Renal cortex interstitium (tissue), 15 donors: ENCODE data around the gene SNCB. TPM values are rescaled to one million over a fixed set of nuclear protein-coding genes. Genes with fewer than 3 reads are reported as not detected.
A peak's percentile ranks its signal among the peaks of the same experiment; 100 is the strongest.

Experiments used
- DNase-seq, 11 donors: peaks; one replicate each; pipeline ENCODE4 v3.0.0-alpha.2; 2013; ENCODE audit warnings: low read depth in 9 of 11, low spot score in 4 of 11; ENCODE audit errors: extremely low read depth in 1 of 11
- long read RNA-seq, 16 experiments: transcript quantifications; one replicate each; lab custom pipeline, GENCODE V29; 2026
- polyA plus RNA-seq, 3 donors: library from polyadenylated mRNA; unstranded; fragments of 120-200 nt; gene quantifications; one replicate each; pipeline ENCODE4 v1.2.1, GENCODE V29; 2013; ENCODE audit not compliant: insufficient read length in 3 of 3

The SNCB gene
- under 1 TPM in 1 of 3 donors, not detected in 2; 0.42 TPM for polyA plus RNA-seq
- long read RNA-seq, donor 1: 0 reads
- long read RNA-seq, donor 2: 0 reads
- long read RNA-seq, donor 3: 0 reads
- long read RNA-seq, donor 4: 0 reads
- long read RNA-seq, donor 5: 0 reads
- long read RNA-seq, donor 6: 0 reads
- long read RNA-seq, donor 7: 0 reads
- long read RNA-seq, donor 8: 0 reads
- long read RNA-seq, donor 9: 0 reads
- long read RNA-seq, donor 10: 0 reads
- long read RNA-seq, donor 11: 0 reads
- long read RNA-seq, donor 12: 0 reads
- long read RNA-seq, donor 13: 0 reads
- long read RNA-seq, donor 14: 0 reads
- long read RNA-seq, donor 15: 0 reads
- long read RNA-seq, donor 16: 0 reads

DNA sequence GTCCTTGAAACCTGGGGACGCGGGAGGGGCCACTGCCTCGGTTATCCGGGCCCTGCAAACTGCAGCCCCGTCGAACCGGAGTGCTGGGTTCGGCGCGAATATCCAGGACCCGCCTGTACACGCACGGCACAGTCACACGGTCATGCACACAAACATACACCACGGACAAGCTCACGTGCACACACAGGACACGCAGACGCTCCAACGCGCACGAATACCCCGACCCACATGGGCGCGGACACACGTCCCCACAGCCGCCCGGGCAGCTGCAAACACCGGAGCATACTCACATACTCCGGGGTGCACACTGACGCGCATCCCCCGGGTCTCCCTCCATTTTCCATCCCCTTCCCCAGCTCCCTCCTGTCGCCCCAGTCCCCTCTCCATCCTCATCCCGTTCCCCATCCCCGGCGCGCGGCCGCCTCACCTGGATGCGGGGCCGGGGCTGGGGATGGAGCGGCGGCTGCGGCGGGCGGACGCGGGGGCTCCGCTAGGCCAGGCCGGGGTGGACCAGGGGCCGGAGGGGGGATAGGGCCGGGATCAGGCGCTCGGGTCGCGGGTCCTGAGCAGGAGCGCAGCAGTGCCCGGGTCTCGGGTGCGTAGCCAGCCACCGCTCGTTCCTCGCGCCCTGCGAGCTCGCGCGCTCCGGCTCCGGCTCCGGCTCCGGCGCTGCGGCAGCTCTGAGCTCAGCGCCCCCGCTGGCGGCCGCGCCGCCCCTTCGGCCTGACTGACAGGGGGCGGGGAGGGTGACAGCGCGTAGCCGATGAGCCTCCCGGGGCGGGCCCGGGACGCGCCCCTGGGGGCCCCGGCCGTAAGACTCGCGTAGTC is at the start of gene SNCB, which contains the start of gene EIF4E1B:
SNCB (minus strand) TSS at position 682 of the 828 bp plus-strand sequence. CDS start 880 bp downstream, outside the sequence.
EIF4E1B (plus strand) TSS at position 823 of the 828 bp plus-strand sequence. CDS start 12,113 bp downstream, outside the sequence.
- DNase-seq: peak in 5 of 11 donors; percentile 5 to 49 (median 33)

DNA sequence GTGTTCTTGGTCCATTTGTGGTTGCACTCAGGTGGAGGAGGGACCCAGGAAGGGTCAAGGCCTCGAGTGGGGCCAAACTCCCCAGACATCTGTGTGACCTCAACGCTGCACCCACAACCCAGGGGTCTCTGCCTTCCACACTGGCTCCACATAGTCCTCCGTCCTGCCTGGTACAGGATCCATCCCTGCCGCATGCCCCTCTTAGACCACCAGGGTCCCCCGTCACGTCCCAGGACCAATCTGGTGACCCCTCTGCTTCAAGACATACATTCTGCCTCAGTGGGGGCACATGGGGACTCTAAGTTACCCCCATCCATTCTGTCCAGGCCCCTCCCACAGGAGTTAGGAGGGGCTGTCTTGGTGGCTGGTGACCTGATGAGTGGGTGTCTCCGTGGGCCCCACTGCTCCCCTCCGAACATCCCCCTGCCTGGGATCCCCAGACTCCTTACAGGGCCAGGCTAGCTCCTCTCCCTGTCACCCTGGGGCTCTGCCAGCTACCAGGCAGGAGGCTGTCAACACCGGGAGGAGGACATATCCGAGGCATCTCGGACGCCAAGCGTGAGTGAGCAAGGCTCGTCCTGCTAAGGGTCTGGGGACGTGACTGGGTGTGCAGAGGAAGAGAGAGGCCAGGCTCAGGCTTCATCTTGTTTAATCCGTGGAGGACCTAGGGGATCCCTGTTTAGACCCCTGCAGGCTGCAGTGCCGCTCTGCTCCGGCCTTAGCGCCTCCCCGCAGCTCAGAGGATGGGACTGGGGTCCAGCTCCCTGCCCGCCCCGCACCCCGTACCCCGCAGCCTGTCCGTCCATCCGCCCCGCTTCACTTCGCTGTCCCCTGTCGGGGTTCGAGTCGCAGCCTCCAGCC is 49.3 kb upstream of the SNCB start:
- no peak for DNase-seq

DNA sequence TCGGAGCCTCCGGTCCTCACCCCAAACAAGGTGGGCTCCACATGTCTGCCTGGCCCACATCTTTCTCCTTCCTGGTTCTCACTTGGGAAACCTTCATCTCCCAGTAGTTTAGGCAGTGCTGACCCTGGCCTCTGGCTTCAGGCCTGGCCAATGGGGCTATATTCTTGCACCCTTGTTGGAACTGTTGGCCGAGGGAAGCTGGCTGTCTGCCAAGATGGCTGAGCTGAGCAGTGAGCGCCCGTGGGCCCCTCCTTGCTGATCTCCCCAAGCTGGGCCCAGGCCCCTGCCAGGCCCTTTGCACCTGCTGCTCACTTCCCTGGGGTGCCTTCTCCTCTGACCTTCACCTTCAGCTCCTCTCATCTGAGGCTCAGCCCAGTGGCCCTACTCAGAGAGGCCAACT is 48.2 kb upstream of the SNCB start:
- DNase-seq: no peak

DNA sequence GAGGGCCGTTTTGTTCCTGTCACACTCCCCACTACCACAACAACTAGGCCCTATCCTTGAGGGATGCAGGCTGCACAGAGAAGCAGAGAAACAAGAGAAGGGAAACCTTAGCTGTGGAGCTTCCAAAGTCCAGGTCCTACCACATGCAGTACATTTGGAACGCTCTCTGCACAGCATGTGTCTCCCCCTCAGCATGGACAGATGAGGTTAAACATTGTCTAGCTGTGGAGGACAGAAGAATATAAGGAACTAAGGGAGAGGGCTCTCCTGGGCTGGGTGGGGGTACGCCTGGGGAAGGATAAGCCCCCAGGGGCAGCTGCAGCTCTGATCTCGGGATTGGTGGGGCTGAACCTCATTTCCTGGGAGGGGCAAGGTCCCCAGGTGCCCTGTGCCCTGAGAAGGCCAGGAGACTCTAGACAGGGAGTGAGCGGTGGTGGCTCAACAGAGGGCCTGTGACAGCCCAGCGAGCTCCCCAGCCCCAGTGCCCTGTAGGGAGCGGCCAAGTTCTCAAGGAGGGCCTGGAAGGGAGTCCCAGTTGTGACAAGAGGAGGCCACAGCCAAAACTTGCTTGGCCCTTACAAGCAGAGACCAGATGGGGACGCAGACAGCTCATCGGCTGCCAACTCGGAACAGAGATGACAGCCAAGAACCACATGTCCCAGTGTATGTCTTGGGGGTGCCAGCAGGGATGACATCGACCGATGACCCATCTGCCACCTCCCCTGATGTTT is 47.0 kb upstream of the SNCB start:
- DNase-seq: no peak

DNA sequence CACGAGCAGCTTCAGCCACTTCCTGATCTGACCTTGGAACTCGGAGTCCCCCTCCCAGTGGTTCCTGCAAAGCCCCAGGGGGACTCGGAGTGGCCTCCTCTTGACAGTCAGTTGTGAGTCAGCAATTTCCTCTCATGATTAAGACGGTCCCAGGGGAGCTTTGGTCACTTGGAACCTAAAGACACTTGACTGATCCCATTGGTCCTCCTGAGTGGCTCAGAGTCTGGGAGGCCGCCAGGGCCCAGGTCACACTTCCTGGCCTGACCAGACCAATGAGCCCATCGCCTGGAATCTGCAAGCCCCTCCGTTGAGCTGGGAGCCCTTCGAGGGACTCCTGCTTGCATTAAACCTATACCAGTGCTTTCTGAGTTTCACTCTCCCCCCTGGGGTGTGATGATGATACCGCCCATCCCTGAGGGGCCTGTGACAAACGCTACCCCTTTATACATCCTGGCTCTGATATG is 46.1 kb upstream of the SNCB start:
- DNase-seq: no peak

DNA sequence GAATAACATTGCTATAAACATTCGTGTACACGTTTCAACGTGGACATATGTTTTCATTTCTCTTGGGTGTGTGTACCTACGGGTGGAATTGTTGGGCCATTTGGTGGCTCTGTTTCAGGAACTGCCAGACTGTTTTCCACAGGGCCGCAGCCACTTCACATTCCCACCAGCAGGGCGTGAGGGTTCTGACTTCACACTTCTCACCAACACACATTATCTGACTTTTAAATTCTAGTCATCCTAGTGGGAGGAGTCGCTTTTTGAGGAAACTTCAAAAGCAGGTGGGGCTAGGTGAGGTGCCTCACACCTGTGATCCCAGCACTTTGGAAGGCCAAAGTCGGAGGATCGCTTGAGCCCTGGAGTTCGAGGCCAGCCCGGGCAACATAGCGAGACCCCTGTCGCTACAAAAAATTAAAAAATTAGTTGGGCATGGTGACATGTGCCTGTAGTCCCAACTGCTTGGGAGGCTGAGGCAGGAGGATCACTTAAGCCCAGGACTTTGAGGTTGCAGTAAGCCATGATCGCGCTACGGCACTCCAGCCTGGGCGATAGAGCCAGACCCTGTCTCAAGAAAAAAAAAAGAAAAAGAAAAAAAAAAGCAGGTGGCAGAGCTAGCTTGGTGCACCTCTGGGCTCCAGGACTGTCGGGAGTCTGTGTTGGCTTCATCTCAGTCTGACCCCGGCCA is 45.5 kb upstream of the SNCB start:
- no peak for DNase-seq

DNA sequence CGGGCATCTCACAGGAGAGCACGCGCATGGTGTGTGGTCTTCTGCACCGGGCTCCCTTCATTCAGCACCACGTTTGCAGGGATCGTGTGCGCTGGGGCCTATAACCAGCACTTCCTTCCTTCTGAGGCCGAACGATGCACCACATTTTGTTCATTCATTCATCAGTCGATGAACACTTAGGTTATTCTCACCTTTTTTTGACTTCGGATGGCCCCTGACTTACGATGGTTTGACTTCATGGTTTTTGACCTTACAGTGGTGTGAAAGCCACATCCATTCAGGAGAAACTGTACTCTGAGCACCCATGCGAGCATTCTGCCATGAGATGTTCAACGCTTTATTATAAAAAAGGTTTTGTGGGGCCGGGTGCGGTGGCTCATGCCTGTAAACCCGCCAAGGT is 44.5 kb upstream of the SNCB start:
- no peak for DNase-seq

DNA sequence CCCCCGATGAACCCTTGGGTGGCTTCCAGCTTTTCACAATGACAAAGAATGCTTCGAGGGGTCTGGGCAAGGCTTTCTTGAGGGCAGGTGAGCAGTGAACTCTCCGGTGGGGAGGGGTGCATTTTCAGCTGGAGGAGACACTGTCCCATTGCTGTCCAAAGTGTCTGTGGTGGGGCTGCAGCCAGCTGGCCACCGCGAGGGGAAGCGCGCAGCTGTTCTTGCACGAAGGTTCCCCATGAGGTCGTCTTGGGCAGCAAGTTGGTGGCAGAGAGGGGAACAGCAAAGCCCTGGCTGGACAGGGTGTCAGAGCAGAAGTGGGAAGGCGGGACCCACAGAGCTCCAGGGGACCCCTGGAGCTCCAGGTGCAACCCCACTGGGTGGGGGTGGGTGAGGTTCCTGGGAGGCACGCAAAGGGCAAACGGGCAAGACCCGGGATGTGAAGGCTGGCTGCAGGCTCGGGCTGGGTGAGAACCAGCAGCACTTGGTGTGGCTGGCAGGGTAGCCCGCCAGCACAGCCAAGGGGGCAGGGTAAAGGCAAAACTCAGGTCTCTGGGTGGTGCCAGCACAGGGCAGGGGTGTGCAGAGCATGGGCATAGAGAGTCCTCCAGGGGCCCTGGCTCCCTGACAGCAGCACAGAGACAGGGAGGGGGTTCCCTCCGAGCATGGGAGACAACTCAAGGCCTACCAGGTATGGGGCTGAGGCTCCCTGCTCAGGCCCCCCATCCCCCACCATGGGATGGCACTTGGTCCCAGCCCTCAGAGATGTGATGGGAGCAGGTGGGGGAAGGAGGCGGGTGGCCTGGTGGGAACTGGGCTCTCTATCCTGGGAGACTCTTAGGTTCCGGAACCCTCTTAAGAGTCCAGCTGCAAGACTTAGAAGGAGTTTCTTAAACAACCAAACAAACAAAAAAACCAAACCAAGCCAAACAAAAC is 43.6 kb upstream of the SNCB start:
- no peak for DNase-seq

DNA sequence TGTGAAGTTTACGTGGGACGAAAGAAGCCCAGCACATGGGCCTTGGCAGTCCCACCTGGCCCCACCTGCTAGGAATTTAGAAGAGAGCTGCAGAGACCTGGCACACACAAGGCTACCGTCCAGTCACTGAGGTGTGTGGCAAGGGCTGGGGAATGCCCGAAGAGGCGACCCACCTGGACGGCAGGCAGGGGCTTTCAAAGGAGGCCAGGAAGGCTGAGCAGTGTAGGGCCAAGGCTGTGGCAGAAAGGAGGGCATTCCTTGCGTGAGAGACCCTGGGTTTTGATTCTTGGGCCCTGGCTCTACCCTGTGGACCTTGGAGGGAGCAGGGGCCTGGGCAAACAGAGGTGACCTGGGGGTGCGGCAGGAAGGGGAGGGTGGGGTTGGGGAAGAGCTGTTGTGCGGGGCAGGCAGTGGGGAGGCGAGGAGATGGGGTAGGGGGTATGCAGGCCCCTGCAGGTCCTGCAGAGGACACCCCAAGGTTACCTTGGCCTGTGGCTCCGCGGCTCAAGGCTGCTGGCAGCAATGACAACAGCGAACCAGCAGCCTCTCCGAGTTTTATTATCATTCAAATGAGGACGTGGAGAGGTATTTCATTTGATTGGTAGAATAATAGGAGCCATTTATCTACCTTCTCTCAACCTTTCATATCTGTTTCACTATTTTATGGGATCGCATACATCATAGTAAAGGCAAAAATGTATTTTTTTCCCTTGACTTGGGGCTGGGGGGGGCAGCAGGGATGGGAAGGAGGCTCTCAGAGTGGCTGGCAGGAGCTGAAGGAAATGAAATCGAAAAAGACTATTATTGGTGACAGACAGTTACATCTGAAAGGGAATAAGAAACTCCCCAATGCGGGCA is 41.8 kb upstream of the SNCB start:
- DNase-seq: no peak

DNA sequence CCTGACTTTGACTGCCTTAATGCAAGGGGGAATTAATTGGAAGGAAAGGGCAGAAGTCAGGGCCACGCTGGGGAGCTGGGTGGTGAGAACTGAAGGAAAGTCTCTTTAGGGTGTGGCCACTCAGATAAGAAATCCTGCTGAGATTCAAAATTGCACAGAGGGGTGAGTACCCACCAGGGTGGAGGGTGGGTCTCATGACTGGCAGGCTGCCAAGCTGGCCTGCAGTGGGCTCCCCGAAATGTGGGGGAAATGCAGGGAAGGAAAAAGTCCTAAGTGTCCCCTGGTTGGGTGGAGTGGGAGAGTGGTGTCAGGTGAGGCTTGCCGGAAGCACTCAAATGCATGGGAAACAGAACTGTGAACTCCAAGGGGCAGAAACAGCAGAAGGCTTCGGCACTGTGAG is 41.1 kb upstream of the SNCB start:
- no peak for DNase-seq

DNA sequence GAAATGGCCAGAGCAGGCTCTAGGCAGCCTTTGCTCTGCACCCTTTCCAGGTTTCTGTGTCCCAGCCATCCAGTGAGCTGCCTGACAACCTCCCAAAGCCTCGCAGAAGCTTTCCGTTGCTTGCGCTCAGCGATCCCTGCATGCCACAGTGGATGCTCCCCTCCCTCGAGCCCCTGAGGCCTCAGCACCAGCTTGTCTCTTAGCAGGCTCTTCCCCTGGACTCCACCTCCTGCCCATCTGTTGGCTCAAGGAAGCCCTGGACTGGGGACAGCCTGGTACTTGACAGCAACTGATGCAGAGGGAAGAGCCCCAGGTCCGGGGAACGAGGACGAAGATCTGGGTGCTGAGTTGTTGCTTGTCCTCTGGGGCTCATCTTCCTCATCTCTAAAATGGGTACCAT is 40.1 kb upstream of the SNCB start:
- no peak for DNase-seq

DNA sequence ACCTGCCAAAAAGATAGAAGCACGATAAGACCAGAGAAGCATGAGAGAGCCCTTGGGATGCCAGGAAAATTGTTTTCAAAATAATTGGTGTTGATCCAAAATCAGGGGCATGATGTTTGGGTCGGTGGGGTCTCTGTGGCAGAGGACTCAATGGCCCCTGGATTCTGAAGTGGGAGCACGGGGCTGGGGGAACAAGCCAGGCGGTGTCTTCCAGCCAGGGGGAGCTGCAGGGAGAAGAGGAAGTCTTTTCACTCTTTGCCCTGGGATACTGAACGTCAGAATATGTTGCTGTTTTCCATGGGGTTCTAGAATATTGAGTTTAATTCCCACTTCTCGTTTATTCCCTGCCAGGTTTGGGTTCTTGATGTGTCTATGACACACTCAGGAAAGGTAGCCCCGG is 37.3 kb upstream of the SNCB start:
- DNase-seq: no peak

DNA sequence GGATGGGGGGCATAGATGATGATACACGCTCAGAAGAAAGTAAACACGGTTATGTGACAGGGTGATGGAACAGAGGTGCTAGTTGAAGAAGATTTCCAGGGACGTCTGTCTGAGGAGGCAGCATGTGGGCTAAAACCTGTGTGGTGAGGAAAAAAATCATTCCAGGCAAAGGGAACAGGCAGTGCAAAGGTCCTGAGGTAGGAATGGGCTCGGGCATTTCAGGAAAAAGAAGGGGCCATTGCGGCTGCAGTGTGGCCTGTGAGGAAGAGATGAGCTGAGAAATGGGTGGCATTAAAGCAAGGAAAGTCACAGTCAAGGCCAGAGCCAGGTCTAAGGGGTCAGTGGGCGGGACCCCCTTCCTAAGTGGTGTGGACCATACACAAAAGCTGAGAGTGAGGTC is 35.2 kb upstream of the SNCB start:
- no peak for DNase-seq

DNA sequence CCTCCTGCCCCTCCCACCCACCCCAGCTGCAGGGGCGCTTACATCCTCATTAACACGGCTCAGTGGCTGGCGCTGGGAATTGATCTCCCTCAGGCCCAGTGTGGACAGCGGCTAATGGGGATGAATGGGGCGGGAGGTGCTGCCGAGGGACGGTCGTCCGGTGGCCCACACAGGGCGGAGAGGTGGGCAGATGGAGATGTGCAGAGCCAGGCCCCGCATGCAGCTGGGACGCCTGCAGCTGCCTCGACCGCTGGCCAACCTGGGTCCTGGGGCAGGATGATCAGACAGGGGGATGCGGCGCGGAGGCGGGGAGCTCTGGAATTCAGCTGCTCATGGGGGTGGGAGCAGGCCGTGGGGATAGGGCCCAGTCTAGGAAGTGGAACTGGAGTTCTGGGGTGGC is 34.6 kb upstream of the SNCB start:
- DNase-seq: no peak

DNA sequence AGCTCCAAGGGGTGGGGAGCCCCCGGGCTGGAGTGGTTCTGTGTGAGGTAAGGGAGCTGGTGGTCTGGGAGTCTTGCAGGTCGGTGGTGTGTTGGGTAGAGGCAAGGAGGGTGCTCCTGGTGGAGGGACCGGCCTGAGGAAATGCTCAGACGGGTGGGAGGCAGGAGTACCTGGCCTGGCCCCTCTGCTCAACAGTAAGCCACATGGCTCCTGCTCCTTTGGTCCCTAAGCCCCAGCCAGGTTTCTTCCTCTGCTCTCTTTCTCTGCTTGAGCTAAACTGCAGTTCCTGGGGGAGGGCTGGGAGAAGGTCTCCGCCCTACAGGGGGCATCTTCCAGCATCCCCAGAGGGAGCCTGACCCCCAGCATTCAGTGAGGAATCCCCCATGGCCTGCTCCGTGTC is 34.1 kb upstream of the SNCB start:
- no peak for DNase-seq

DNA sequence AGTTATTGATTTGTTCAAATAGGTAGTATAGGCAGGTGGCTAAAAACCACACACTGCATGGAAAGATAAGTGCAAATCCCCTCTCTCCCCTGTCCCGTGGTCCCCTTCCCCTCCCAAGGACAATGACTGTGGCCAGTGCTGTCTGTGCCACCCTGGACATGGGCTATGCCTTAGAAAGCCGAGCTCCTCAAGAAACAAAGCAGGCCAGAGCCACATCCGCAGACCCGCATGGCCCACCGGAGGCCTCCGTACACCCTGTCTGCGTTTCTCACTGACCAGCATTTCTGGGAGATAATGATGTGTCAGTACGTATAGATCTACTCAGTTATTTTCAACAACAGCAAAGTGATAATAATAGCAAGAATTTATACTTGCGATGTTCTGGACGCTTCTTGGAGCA is 33.2 kb upstream of the SNCB start:
- no peak for DNase-seq
